Chondrocyte (in vitro differentiated cells): ENCODE data around the gene HLA-DOA. TPM values are rescaled to one million over a fixed set of nuclear protein-coding genes. Genes with fewer than 3 reads are reported as not detected.

Experiments used
- DNase-seq: peaks from one replicate; pipeline ENCODE4 v3.0.0; 2021; ENCODE audit warnings: mixed read lengths, low spot score
- H3K27ac Mint-ChIP-seq: one replicate; pipeline ENCODE4 v1.8.0; 2021; ENCODE audit warnings: mild to moderate bottlenecking, moderate library complexity, mixed read lengths; ENCODE audit not compliant: unreplicated experiment
- H3K27me3 Mint-ChIP-seq: 2 replicates; pipeline ENCODE4 v1.8.0; 2021; ENCODE audit warnings: low read depth, mixed read lengths
- H3K36me3 Mint-ChIP-seq: 2 replicates; pipeline ENCODE4 v1.8.0; 2021; ENCODE audit warnings: low read depth, mixed read lengths
- H3K4me1 Mint-ChIP-seq: 2 replicates; pipeline ENCODE4 v1.8.0; 2021; ENCODE audit warnings: low read depth, mild to moderate bottlenecking, mixed read lengths
- H3K4me3 Mint-ChIP-seq: one replicate; pipeline ENCODE4 v1.8.0; 2021; ENCODE audit warnings: mild to moderate bottlenecking, moderate library complexity, mixed read lengths; ENCODE audit not compliant: unreplicated experiment
- H3K9me3 Mint-ChIP-seq: 2 replicates; pipeline ENCODE4 v1.8.0; 2021; ENCODE audit warnings: low read depth, mixed read lengths
- total RNA-seq: library from RNA; stranded (reverse); gene quantifications from 3 replicates; pipeline ENCODE4 v1.2.1, GENCODE V29; 2021
- TF ChIP-seq, protein P1 (sequence below): fragments of 200-600 bp; sonication (generic); IDR thresholded peaks from 2 replicates; pipeline ENCODE4 v1.5.0; 2021; ENCODE audit warnings: antibody characterized with exemption, mild to moderate bottlenecking, moderate library complexity

HLA-DOA gene
- total RNA-seq, 1 donor from 2014 or later = not detected

- Mint-ChIP-seq H3K27ac (peak overlapping the region; percentile 76), H3K36me3 (peaks cover 32% of the 10 kb centered on the region), H3K27me3 (no peaks in the 10 kb centered on the region), H3K4me1 (peaks cover 19% of the 10 kb centered on the region), H3K9me3 (no peaks in the 10 kb centered on the region), H3K4me3 (no peak overlapping the region)
- TF ChIP-seq, protein P1, sequence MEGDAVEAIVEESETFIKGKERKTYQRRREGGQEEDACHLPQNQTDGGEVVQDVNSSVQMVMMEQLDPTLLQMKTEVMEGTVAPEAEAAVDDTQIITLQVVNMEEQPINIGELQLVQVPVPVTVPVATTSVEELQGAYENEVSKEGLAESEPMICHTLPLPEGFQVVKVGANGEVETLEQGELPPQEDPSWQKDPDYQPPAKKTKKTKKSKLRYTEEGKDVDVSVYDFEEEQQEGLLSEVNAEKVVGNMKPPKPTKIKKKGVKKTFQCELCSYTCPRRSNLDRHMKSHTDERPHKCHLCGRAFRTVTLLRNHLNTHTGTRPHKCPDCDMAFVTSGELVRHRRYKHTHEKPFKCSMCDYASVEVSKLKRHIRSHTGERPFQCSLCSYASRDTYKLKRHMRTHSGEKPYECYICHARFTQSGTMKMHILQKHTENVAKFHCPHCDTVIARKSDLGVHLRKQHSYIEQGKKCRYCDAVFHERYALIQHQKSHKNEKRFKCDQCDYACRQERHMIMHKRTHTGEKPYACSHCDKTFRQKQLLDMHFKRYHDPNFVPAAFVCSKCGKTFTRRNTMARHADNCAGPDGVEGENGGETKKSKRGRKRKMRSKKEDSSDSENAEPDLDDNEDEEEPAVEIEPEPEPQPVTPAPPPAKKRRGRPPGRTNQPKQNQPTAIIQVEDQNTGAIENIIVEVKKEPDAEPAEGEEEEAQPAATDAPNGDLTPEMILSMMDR = no peak
- DNase-seq = no peak
These were observed 25.9 kb downstream of the HLA-DOA start for GRCh38 chr6:32983493-32983848.

DNA sequence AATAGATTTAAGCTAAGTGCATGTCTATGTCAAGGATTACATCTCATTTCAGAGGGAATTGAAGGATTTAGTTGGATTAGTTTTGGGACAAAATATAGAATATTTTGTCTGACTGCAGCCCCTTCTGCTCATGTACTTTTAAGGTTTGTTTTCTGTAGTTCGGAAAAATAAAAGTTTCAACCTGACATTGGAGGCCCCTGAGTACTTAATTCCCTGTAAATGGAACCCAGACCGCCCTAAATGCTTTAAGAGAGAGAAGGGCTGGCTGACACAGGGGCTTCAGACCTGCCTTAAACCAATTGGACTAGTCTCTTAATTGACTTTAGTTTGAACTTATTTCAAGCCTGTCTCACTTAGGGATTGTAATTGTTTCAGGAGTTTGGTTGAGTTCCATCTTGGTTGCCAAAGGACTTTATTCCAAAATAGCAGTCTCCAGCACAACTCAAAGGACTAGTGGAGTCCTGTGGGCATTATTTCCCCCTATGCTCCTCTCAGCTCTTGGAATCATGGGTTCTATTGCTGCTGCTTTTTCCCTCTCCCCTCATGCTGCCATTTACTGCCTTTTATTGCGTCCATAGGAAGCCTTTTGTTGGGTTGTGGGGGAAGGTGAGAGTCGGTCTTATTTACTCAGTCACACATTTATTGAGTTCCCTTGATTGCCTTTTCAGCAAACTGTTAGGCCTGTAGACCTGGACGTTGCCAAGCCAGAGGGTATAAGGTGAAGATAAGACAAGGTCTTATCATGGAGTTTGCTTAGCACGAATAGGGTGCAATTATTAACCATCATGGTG is 26.5 kb downstream of the HLA-DOA start:
- H3K4me3 Mint-ChIP-seq = no peak overlapping the region
- peaks cover 38% of the 10 kb centered on the region for H3K36me3 Mint-ChIP-seq

GRCh38 chr6:32982084-32982701 is 27.2 kb downstream of the HLA-DOA start:
- no peak for DNase-seq
- H3K4me3 Mint-ChIP-seq = no peak overlapping the region
- peak overlapping the region; percentile 68 for H3K27ac Mint-ChIP-seq
- peaks cover 32% of the 10 kb centered on the region for H3K4me1 Mint-ChIP-seq
- H3K9me3 Mint-ChIP-seq = no peaks in the 10 kb centered on the region
- no peaks in the 10 kb centered on the region for H3K27me3 Mint-ChIP-seq
- TF ChIP-seq, protein P1 = no peak
- peaks cover 45% of the 10 kb centered on the region for H3K36me3 Mint-ChIP-seq

More for the DNA sequence above, 26.5 kb downstream of the HLA-DOA start:
- Mint-ChIP-seq H3K27ac (peak overlapping the region; percentile 3), H3K27me3 (no peaks in the 10 kb centered on the region), H3K9me3 (no peaks in the 10 kb centered on the region), H3K4me1 (peaks cover 25% of the 10 kb centered on the region)
- TF ChIP-seq, protein P1 = no peak
- DNase-seq = no peak

GRCh38 chr6:32980488-32981038 is 28.8 kb downstream of the HLA-DOA start:
- TF ChIP-seq, protein P1 = no peak
- H3K27ac Mint-ChIP-seq = peak overlapping the region; percentile 32
- no peaks in the 10 kb centered on the region for H3K27me3 Mint-ChIP-seq
- DNase-seq = no peak
- H3K9me3 Mint-ChIP-seq = no peaks in the 10 kb centered on the region
- peaks cover 61% of the 10 kb centered on the region for H3K36me3 Mint-ChIP-seq
- no peak overlapping the region for H3K4me3 Mint-ChIP-seq
- peaks cover 48% of the 10 kb centered on the region for H3K4me1 Mint-ChIP-seq

GRCh38 chr6:32979720-32980487 is 29.5 kb downstream of the HLA-DOA start:
- H3K9me3 Mint-ChIP-seq = no peaks in the 10 kb centered on the region
- peaks cover 67% of the 10 kb centered on the region for H3K36me3 Mint-ChIP-seq
- no peak for DNase-seq
- H3K4me1 Mint-ChIP-seq = peaks cover 55% of the 10 kb centered on the region
- TF ChIP-seq, protein P1 = no peak
- H3K27ac Mint-ChIP-seq = peak overlapping the region; percentile 9
- no peaks in the 10 kb centered on the region for H3K27me3 Mint-ChIP-seq
- H3K4me3 Mint-ChIP-seq = no peak overlapping the region
